Left kidney (tissue), 2 donors: ENCODE measurements around the gene PACSIN1. TPM values are rescaled to one million over a fixed set of nuclear protein-coding genes. Genes with fewer than 3 reads are reported as not detected.

Experiments
- DNase-seq: peaks from one replicate; pipeline ENCODE4 v3.0.0-alpha.2; 2013
- polyA plus RNA-seq: library from polyadenylated mRNA; unstranded; fragments of 120-200 nt; gene quantifications from one replicate; pipeline ENCODE4 v1.2.1, GENCODE V29; 2013; ENCODE audit not compliant: insufficient read length

PACSIN1 gene
- polyA plus RNA-seq, 1 donor: 0.57 TPM

- DNase-seq: no peak
Measured at GRCh38 chr6:34527751-34528670, 62.1 kb downstream of the PACSIN1 start.

GRCh38 chr6:34528996-34529664 lies 63.3 kb downstream of the PACSIN1 start:
- no peak for DNase-seq

- DNase-seq: no peak
Measured at GRCh38 chr6:34529665-34530327, 63.9 kb downstream of the PACSIN1 start.

- DNase-seq: no peak
Measured at GRCh38 chr6:34530753-34531365, 65.0 kb downstream of the PACSIN1 start.

- peak; percentile 52 for DNase-seq
Measured at GRCh38 chr6:34531580-34532201, 65.8 kb downstream of the PACSIN1 start.

- DNase-seq: no peak
Measured at GRCh38 chr6:34532230-34532629, 66.4 kb downstream of the PACSIN1 start.

- DNase-seq: no peak
Measured at GRCh38 chr6:34534146-34534545, 68.3 kb downstream of the PACSIN1 start.

- DNase-seq: no peak
Measured at GRCh38 chr6:34534656-34535055, 68.8 kb downstream of the PACSIN1 start.

GRCh38 chr6:34535199-34535598 lies 69.3 kb downstream of the PACSIN1 start:
- DNase-seq: no peak

GRCh38 chr6:34535646-34536045 lies 69.8 kb downstream of the PACSIN1 start:
- DNase-seq: no peak

- no peak for DNase-seq
Measured at GRCh38 chr6:34536251-34536958, 70.5 kb downstream of the PACSIN1 start.

- DNase-seq: no peak
Measured at GRCh38 chr6:34536959-34537848, 71.3 kb downstream of the PACSIN1 start.

- no peak for DNase-seq
Measured at GRCh38 chr6:34537922-34538550, 72.2 kb downstream of the PACSIN1 start.

- no peak for DNase-seq
Measured at GRCh38 chr6:34538581-34538980, 72.7 kb downstream of the PACSIN1 start.

GRCh38 chr6:34539181-34539580 lies 73.3 kb downstream of the PACSIN1 start:
- no peak for DNase-seq

- DNase-seq: no peak
Measured at GRCh38 chr6:34540222-34540621, 74.3 kb downstream of the PACSIN1 start.

- no peak for DNase-seq
Measured at GRCh38 chr6:34540841-34541240, 75.0 kb downstream of the PACSIN1 start.

GRCh38 chr6:34543421-34543820 lies 77.5 kb downstream of the PACSIN1 start:
- no peak for DNase-seq

GRCh38 chr6:34544052-34544604 lies 78.3 kb downstream of the PACSIN1 start:
- no peak for DNase-seq
